Kidney (tissue), 14 donors: ENCODE data around the gene MOK. TPM values are rescaled to one million over a fixed set of nuclear protein-coding genes. Genes with fewer than 3 reads are reported as not detected.

ENCODE experiments used
- DNase-seq, 5 donors: peaks; one replicate each; pipeline ENCODE4 v3.0.0-alpha.2; 2013 to 2020
- FAIRE-seq: peaks from 2 replicates; lab custom pipeline; 2012; peaks lifted over from hg19 to GRCh38; lab: Jason Lieb, UNC
- H3K27ac ChIP-seq, 2 donors: one replicate each; pipeline ENCODE4 v1.7.0; 2013; ENCODE audit warnings: low read depth in 2 of 2, low read length in 2 of 2, inconsistent platforms in 1 of 2
- H3K27me3 ChIP-seq: one replicate; pipeline ENCODE4 v1.7.1; 2013; ENCODE audit warnings: low read length, inconsistent platforms; ENCODE audit not compliant: control insufficient read depth, insufficient read depth
- H3K36me3 ChIP-seq, 3 donors: one replicate each; pipeline versions ENCODE4 v1.7.0 to v1.7.1; 2013; ENCODE audit warnings: low read length in 3 of 3, control low read depth in 1 of 3, inconsistent platforms in 1 of 3; ENCODE audit not compliant: insufficient read depth in 3 of 3, control insufficient read depth in 2 of 3
- H3K4me1 ChIP-seq, 3 donors: one replicate each; pipeline versions ENCODE4 v1.7.0 to v1.7.1; 2013; ENCODE audit warnings: low read length in 3 of 3, inconsistent platforms in 1 of 3, low read depth in 1 of 3; ENCODE audit not compliant: control insufficient read depth in 2 of 3, insufficient read depth in 2 of 3
- H3K4me3 ChIP-seq, 3 donors: one replicate each; pipeline versions ENCODE4 v1.7.0 to v1.8.1; 2013; ENCODE audit warnings: low read length in 3 of 3, control low read depth in 1 of 3, inconsistent platforms in 1 of 3
- H3K9ac ChIP-seq, 3 donors: one replicate each; pipeline versions ENCODE4 v1.7.0 to v1.7.1; 2013; ENCODE audit warnings: low read length in 3 of 3, control low read depth in 1 of 3, inconsistent platforms in 1 of 3
- H3K9me3 ChIP-seq, 3 donors: one replicate each; pipeline versions ENCODE4 v1.7.0 to v1.7.1; 2013; ENCODE audit warnings: low read length in 3 of 3, control low read depth in 1 of 3, inconsistent platforms in 1 of 3; ENCODE audit not compliant: control insufficient read depth in 2 of 3, insufficient read depth in 1 of 3
- CTCF ChIP-seq: IDR thresholded peaks from 3 replicates; pipeline ENCODE4 v1.5.1; 2012; ENCODE audit warnings: mild to moderate bottlenecking, moderate library complexity, borderline replicate concordance; ENCODE audit not compliant: insufficient read depth; ENCODE audit errors: extremely low read depth
- intact Hi-C: fragments of 100-400 bp; cut with DNase I; formaldehyde crosslinking; loops from one replicate; pipeline ENCODE4 v1.11.1; 2022
- polyA plus RNA-seq: library from polyadenylated mRNA; stranded (reverse); fragments of 350-450 nt; fragmentation: Illumina TruSeq; extraction: RNeasy Lipid Tissue Mini Kit (QIAGEN cat#74804); gene quantifications from one replicate; pipeline ENCODE4 v1.2.3, GENCODE V29; 2014; ENCODE audit warnings: low read depth, low replicate concordance; ENCODE audit not compliant: insufficient read depth
- total RNA-seq: library from RNA; stranded (reverse); fragmentation: NEBNext Ultra II Directional; extraction: Animal tissue kit (Norgen Biotek cat#: 25700); gene quantifications from one replicate; pipeline ENCODE4 v1.2.1, GENCODE V29; 2021
- donor health status: control.
- donor health status: control.
- donor health status: control.
- donor health status: control.
- donor health status: control.
- donor health status: DM: yes; HTN: yes; CAD: no.
- donor health status: Normal renal cell carcinoma (clear cell type).

The MOK gene
- total and polyA plus RNA-seq, 2 donors from 2014 or later = 20.4 to 32.7 TPM

GRCh38 chr14:102219316-102219715, 85.6 kb downstream of the MOK start:
- TF ChIP-seq CTCF = no peak
- Histone ChIP-seq H3K27ac (no peak overlapping the region), H3K4me3 (no peak overlapping the region), H3K9me3 (no peaks in the 10 kb centered on the region), H3K4me1 (peaks cover 0 to 6% (median 5%) of the 10 kb centered on the region in 3 donors), H3K27me3 (no peaks in the 10 kb centered on the region), H3K36me3 (peaks cover 0 to 5% (median 0%) of the 10 kb centered on the region in 3 donors), H3K9ac (no peak overlapping the region)
- intact Hi-C loops = no loop called here
- no peak for DNase-seq
- no peak for FAIRE-seq

- intact Hi-C loops = no loop called here
- Histone ChIP-seq H3K36me3 (peaks cover 0 to 5% (median 0%) of the 10 kb centered on the region in 3 donors), H3K9ac (no peak overlapping the region), H3K4me1 (peaks cover 0 to 6% (median 5%) of the 10 kb centered on the region in 3 donors), H3K27ac (no peak overlapping the region), H3K9me3 (no peaks in the 10 kb centered on the region), H3K27me3 (no peaks in the 10 kb centered on the region), H3K4me3 (no peak overlapping the region)
- no peak for TF ChIP-seq CTCF
- no peak for FAIRE-seq
- peak in 1 of 5 donors; percentile 64 for DNase-seq
Measured at GRCh38 chr14:102218688-102219087, 86.3 kb downstream of the MOK start.

GRCh38 chr14:102217987-102218421, 87.0 kb downstream of the MOK start:
- FAIRE-seq = no peak
- intact Hi-C loops = no loop called here

More at GRCh38 chr14:102217987-102218421, 87.0 kb downstream of the MOK start:
- Histone ChIP-seq H3K4me3 (no peak overlapping the region), H3K36me3 (peaks cover 0 to 5% (median 0%) of the 10 kb centered on the region in 3 donors), H3K27me3 (no peaks in the 10 kb centered on the region), H3K27ac (no peak overlapping the region), H3K4me1 (peaks cover 0 to 6% (median 5%) of the 10 kb centered on the region in 3 donors), H3K9me3 (no peaks in the 10 kb centered on the region), H3K9ac (no peak overlapping the region)
- DNase-seq = no peak
- no peak for TF ChIP-seq CTCF
